Measurements from ENCODE around the gene TRMT61B.

TRMT61B gene

DNA sequence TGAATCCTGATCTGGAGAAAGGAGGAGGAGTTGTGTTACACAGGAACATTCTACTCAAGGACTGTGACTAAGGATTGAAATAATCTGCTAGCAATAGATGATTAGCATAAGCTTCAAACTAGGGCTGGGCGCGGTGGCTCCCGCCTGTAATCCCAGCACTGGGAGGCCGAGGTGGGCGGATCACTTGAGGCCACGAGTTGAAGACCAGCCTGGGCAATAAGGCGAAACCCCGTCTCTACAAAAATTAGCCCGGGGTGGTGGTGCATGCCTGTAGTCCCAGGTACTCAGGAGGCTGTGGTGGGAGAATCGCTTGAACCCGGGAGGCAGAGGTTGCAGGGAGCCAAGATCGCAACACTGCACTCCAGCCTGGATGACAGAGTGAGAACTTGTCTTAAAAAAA lies 1.5 kb downstream of the TRMT61B start:
- DNase-seq (ENCODE audit: low spot score): no peak
- TF ChIP-seq, protein P1, sequence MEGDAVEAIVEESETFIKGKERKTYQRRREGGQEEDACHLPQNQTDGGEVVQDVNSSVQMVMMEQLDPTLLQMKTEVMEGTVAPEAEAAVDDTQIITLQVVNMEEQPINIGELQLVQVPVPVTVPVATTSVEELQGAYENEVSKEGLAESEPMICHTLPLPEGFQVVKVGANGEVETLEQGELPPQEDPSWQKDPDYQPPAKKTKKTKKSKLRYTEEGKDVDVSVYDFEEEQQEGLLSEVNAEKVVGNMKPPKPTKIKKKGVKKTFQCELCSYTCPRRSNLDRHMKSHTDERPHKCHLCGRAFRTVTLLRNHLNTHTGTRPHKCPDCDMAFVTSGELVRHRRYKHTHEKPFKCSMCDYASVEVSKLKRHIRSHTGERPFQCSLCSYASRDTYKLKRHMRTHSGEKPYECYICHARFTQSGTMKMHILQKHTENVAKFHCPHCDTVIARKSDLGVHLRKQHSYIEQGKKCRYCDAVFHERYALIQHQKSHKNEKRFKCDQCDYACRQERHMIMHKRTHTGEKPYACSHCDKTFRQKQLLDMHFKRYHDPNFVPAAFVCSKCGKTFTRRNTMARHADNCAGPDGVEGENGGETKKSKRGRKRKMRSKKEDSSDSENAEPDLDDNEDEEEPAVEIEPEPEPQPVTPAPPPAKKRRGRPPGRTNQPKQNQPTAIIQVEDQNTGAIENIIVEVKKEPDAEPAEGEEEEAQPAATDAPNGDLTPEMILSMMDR (IDR thresholded peaks at IDR 0.05): no peak
- peak overlapping the region; percentile 91 for H3K4me3 ChIP-seq
- H3K27ac ChIP-seq: no peak overlapping the region

DNA sequence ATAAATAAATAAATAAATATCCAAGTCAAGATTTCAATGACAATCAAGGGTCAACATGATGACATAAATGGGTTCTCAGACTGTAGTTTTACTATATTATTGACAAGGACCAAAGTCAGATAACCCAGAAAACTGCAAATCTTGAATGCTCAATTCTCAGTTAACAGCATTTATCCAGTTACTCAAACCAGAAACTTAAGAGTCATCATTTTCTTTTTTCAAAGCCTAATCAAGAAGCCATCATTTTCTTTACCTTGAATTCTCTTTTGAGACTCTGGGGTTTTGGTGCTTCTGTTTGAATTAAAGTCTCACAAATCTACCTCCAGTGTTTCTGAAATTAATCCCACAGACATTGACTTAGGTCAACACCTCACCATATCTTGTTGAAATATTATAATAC lies 14.1 kb downstream of the TRMT61B start:
- Histone ChIP-seq H3K4me3 (no peak overlapping the region), H3K27ac (no peak overlapping the region)
- no peak for DNase-seq (ENCODE audit: low spot score)
- TF ChIP-seq, protein P1 (IDR thresholded peaks at IDR 0.05): no peak

- DNase-seq (ENCODE audit: low spot score): no peak
- TF ChIP-seq, protein P1 (IDR thresholded peaks at IDR 0.05): no peak
- Histone ChIP-seq H3K4me3 (no peak overlapping the region), H3K27ac (no peak overlapping the region)
Observed at GRCh38 chr2:28855193-28855592, 14.9 kb downstream of the TRMT61B start.

- H3K27ac ChIP-seq: no peak overlapping the region
- no peak for DNase-seq (ENCODE audit: low spot score)
- TF ChIP-seq, protein P1 (IDR thresholded peaks at IDR 0.05): no peak
- no peak overlapping the region for H3K4me3 ChIP-seq
Observed at GRCh38 chr2:28842042-28842441, 28.1 kb downstream of the TRMT61B start.

GRCh38 chr2:28838971-28839370 lies 31.1 kb downstream of the TRMT61B start:
- TF ChIP-seq, protein P1 (IDR thresholded peaks at IDR 0.05): no peak
- no peak overlapping the region for H3K4me3 ChIP-seq
- no peak for DNase-seq (ENCODE audit: low spot score)
- no peak overlapping the region for H3K27ac ChIP-seq

DNA sequence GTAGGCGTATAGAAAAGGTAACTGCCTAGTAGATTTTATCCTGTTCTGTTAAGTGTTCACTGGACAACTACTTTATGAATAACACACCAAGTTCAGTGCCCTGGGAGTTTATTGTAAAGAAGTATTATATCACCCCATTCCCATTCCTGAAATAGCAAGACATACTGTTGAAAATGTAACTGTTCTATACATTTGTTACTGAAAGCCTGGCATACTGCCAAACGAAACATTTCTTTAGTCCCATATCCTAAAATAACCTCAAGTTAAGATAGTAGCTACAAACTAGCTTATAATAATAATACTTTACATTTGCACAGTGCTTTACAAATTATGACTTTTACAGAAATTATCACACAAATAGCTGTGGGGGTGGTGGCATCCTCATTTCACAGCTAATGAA lies 34.3 kb downstream of the TRMT61B start:
- DNase-seq (ENCODE audit: low spot score): no peak
- Histone ChIP-seq H3K4me3 (no peak overlapping the region), H3K27ac (no peak overlapping the region)
- TF ChIP-seq, protein P1 (IDR thresholded peaks at IDR 0.05): no peak

- TF ChIP-seq, protein P1 (IDR thresholded peaks at IDR 0.05): no peak
- no peak for DNase-seq (ENCODE audit: low spot score)
- no peak overlapping the region for H3K4me3 ChIP-seq
- no peak overlapping the region for H3K27ac ChIP-seq
Observed at GRCh38 chr2:28833740-28834470, 36.2 kb downstream of the TRMT61B start.

All from coronary artery (tissue), 2 donors.